Measurements from ENCODE around the gene DNAJB9. TPM values are rescaled to one million over a fixed set of nuclear protein-coding genes. Genes with fewer than 3 reads are reported as not detected.

Gene DNAJB9
- total and polyA plus RNA-seq, 4 donors, result 27.6 to 164 (median 49.4) TPM

DNA sequence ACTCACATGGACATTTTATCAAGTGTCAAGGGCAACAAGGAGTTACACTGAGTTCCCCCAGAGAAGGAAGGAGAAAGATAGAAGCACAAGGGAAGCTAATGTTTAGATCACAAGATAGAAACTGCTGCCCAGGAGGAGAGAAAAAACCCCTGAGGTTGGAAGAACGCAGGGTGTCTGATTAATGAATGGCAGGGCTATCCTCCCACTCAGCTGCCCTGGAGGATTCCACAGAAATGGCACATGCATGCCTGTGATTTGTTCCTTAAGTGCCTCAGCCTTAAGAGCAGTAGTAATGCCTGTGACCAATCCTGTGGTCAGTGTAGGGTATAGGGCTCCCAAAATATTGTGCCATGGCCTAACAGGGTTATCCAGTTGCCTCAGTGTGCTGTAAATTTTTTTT lies 20.2 kb downstream of the DNAJB9 start:
- no peaks in the 10 kb centered on the region for H3K36me3 ChIP-seq (ENCODE audit: control insufficient read depth in 4 of 4, insufficient read depth in 3 of 4, low read depth in 1 of 4, low read length in 3 of 4)
- H3K4me3 ChIP-seq (ENCODE audit: low read depth in 1 of 3, low read length in 3 of 3), result no peak overlapping the region
- no peaks in the 10 kb centered on the region for H3K9me3 ChIP-seq (ENCODE audit: control insufficient read depth in 4 of 4, low read length in 3 of 4)
- H3K27ac ChIP-seq (ENCODE audit: low read depth in 1 of 2, low read length in 2 of 2), result no peak overlapping the region
- TF ChIP-seq TAF1 (conservative IDR thresholded peaks at IDR 0.05), result no peak
- TF ChIP-seq EGR1 (IDR thresholded peaks at IDR 0.05; ENCODE audit: low read depth in 2 of 2), result no peak
- TF ChIP-seq JUND (IDR thresholded peaks at IDR 0.05), result no peak
- TF ChIP-seq, protein P1, sequence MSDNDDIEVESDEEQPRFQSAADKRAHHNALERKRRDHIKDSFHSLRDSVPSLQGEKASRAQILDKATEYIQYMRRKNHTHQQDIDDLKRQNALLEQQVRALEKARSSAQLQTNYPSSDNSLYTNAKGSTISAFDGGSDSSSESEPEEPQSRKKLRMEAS (IDR thresholded peaks at IDR 0.05), result no peak
- TF ChIP-seq GABPA (IDR thresholded peaks at IDR 0.05 in 1 of 2, conservative IDR thresholded peaks at IDR 0.05 in 1 of 2), result no peak
- TF ChIP-seq SP1 (IDR thresholded peaks at IDR 0.05), result no peak
- TF ChIP-seq, protein P2, sequence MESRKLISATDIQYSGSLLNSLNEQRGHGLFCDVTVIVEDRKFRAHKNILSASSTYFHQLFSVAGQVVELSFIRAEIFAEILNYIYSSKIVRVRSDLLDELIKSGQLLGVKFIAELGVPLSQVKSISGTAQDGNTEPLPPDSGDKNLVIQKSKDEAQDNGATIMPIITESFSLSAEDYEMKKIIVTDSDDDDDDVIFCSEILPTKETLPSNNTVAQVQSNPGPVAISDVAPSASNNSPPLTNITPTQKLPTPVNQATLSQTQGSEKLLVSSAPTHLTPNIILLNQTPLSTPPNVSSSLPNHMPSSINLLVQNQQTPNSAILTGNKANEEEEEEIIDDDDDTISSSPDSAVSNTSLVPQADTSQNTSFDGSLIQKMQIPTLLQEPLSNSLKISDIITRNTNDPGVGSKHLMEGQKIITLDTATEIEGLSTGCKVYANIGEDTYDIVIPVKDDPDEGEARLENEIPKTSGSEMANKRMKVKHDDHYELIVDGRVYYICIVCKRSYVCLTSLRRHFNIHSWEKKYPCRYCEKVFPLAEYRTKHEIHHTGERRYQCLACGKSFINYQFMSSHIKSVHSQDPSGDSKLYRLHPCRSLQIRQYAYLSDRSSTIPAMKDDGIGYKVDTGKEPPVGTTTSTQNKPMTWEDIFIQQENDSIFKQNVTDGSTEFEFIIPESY (IDR thresholded peaks at IDR 0.05), result no peak
- TF ChIP-seq HNF4G (IDR thresholded peaks at IDR 0.05), result no peak
- TF ChIP-seq, protein P3, sequence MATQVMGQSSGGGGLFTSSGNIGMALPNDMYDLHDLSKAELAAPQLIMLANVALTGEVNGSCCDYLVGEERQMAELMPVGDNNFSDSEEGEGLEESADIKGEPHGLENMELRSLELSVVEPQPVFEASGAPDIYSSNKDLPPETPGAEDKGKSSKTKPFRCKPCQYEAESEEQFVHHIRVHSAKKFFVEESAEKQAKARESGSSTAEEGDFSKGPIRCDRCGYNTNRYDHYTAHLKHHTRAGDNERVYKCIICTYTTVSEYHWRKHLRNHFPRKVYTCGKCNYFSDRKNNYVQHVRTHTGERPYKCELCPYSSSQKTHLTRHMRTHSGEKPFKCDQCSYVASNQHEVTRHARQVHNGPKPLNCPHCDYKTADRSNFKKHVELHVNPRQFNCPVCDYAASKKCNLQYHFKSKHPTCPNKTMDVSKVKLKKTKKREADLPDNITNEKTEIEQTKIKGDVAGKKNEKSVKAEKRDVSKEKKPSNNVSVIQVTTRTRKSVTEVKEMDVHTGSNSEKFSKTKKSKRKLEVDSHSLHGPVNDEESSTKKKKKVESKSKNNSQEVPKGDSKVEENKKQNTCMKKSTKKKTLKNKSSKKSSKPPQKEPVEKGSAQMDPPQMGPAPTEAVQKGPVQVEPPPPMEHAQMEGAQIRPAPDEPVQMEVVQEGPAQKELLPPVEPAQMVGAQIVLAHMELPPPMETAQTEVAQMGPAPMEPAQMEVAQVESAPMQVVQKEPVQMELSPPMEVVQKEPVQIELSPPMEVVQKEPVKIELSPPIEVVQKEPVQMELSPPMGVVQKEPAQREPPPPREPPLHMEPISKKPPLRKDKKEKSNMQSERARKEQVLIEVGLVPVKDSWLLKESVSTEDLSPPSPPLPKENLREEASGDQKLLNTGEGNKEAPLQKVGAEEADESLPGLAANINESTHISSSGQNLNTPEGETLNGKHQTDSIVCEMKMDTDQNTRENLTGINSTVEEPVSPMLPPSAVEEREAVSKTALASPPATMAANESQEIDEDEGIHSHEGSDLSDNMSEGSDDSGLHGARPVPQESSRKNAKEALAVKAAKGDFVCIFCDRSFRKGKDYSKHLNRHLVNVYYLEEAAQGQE (IDR thresholded peaks at IDR 0.05), result no peak
- TF ChIP-seq FOXA1 (IDR thresholded peaks at IDR 0.05), result no peak
- no peak for TF ChIP-seq YY1 (IDR thresholded peaks at IDR 0.05)
- TF ChIP-seq RXRA (IDR thresholded peaks at IDR 0.05), result no peak
- TF ChIP-seq, protein P4, sequence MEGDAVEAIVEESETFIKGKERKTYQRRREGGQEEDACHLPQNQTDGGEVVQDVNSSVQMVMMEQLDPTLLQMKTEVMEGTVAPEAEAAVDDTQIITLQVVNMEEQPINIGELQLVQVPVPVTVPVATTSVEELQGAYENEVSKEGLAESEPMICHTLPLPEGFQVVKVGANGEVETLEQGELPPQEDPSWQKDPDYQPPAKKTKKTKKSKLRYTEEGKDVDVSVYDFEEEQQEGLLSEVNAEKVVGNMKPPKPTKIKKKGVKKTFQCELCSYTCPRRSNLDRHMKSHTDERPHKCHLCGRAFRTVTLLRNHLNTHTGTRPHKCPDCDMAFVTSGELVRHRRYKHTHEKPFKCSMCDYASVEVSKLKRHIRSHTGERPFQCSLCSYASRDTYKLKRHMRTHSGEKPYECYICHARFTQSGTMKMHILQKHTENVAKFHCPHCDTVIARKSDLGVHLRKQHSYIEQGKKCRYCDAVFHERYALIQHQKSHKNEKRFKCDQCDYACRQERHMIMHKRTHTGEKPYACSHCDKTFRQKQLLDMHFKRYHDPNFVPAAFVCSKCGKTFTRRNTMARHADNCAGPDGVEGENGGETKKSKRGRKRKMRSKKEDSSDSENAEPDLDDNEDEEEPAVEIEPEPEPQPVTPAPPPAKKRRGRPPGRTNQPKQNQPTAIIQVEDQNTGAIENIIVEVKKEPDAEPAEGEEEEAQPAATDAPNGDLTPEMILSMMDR (IDR thresholded peaks at IDR 0.05; ENCODE audit: low read depth, low read length, missing input control), result no peak
- H3K9ac ChIP-seq (ENCODE audit: low read depth in 1 of 2, low read length in 2 of 2), result no peak overlapping the region
- WGBS, result 67% methylated on average over 1 of the region's 1 CpG
- no peaks in the 10 kb centered on the region for H3K27me3 ChIP-seq (ENCODE audit: control insufficient read depth in 4 of 4, insufficient read depth in 4 of 4, low read length in 3 of 4)
- H3K4me1 ChIP-seq (ENCODE audit: control insufficient read depth in 4 of 4, insufficient read depth in 4 of 4, low read length in 3 of 4), result peaks cover 0 to 3% (median 1%) of the 10 kb centered on the region in 4 donors
- no peak for DNase-seq (ENCODE audit: low spot score)

DNA sequence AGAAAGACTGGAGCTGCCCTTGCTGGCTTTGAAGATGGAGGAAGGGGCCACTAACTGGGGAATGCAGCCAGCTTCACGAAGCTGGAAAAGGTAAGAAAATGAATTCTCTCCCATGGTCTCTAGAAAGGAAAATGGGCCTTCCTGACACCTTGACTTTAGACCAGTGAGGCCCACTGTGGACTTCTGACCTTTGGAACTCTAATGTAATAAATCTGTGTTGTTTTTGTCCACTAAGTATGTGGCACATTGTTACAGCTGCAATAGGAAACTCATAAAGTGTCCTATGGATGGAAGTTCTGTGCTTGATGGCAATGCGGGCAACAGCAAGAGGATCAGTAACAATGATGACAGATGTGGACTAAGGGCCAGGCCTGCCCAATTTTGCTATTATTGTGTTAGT lies 20.9 kb downstream of the DNAJB9 start:
- TF ChIP-seq RXRA (IDR thresholded peaks at IDR 0.05), result no peak
- TF ChIP-seq, protein P1 (IDR thresholded peaks at IDR 0.05), result no peak
- TF ChIP-seq, protein P5, sequence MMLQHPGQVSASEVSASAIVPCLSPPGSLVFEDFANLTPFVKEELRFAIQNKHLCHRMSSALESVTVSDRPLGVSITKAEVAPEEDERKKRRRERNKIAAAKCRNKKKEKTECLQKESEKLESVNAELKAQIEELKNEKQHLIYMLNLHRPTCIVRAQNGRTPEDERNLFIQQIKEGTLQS (IDR thresholded peaks at IDR 0.05), result no peak
- TF ChIP-seq HNF4A (conservative IDR thresholded peaks at IDR 0.05), result peak; percentile 10 to 15
- DNase-seq (ENCODE audit: low spot score), result no peak
- H3K4me1 ChIP-seq (ENCODE audit: control insufficient read depth in 4 of 4, insufficient read depth in 4 of 4, low read length in 3 of 4), result peaks cover 0 to 3% (median 1%) of the 10 kb centered on the region in 4 donors
- H3K9ac ChIP-seq (ENCODE audit: low read depth in 1 of 2, low read length in 2 of 2), result no peak overlapping the region
- no peaks in the 10 kb centered on the region for H3K27me3 ChIP-seq (ENCODE audit: control insufficient read depth in 4 of 4, insufficient read depth in 4 of 4, low read length in 3 of 4)
- WGBS, result 94% methylated on average over 2 of the region's 2 CpGs
- H3K27ac ChIP-seq (ENCODE audit: low read depth in 1 of 2, low read length in 2 of 2), result no peak overlapping the region
- H3K9me3 ChIP-seq (ENCODE audit: control insufficient read depth in 4 of 4, low read length in 3 of 4), result no peaks in the 10 kb centered on the region
- H3K36me3 ChIP-seq (ENCODE audit: control insufficient read depth in 4 of 4, insufficient read depth in 3 of 4, low read depth in 1 of 4, low read length in 3 of 4), result no peaks in the 10 kb centered on the region
- H3K4me3 ChIP-seq (ENCODE audit: low read depth in 1 of 3, low read length in 3 of 3), result no peak overlapping the region
